ENCODE data around the gene COL12A1.

DNA sequence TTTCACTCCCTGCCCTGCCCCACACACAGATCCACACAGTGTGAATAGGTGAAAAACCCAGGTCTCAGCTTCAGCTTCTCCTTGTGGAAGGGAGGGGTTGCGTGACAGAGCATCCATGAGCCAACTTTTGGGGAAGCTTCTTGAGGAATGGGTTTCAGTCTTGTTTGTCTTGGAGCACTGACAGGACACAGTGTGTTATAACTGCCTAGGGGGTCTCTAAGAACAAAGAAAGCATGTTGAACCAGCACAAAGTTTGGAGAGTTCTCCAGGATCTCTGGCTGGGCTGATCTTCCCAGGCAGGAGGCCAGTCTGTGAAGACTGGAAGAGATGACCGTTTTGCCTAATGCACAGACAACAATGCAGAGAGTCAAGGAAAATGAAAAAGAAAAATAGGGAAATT, 164.5 kb downstream of the COL12A1 start:
- TF ChIP-seq, protein P1, sequence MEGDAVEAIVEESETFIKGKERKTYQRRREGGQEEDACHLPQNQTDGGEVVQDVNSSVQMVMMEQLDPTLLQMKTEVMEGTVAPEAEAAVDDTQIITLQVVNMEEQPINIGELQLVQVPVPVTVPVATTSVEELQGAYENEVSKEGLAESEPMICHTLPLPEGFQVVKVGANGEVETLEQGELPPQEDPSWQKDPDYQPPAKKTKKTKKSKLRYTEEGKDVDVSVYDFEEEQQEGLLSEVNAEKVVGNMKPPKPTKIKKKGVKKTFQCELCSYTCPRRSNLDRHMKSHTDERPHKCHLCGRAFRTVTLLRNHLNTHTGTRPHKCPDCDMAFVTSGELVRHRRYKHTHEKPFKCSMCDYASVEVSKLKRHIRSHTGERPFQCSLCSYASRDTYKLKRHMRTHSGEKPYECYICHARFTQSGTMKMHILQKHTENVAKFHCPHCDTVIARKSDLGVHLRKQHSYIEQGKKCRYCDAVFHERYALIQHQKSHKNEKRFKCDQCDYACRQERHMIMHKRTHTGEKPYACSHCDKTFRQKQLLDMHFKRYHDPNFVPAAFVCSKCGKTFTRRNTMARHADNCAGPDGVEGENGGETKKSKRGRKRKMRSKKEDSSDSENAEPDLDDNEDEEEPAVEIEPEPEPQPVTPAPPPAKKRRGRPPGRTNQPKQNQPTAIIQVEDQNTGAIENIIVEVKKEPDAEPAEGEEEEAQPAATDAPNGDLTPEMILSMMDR (conservative IDR thresholded peaks at IDR 0.05; ENCODE audit: low read depth, low read length) = no peak
- no peak for TF ChIP-seq EZH2 (IDR thresholded peaks at IDR 0.05; ENCODE audit: borderline replicate concordance, low read depth, low read length, poor library complexity, severe bottlenecking)
